GM12892 (cell line): Measurements from ENCODE around the gene CBFA2T3.

Experiments used
- POLR2A ChIP-seq: IDR thresholded peaks from 2 replicates; pipeline ENCODE4 v1.6.1; 2011; ENCODE audit warnings: low read depth, low read length, control low read depth
- POLR2AphosphoS5 ChIP-seq: IDR thresholded peaks from 2 replicates; pipeline ENCODE4 v1.6.1; 2011; ENCODE audit warnings: low read depth, low read length, control low read depth

- TF ChIP-seq POLR2AphosphoS5, result no peak
- no peak for TF ChIP-seq POLR2A
Observed at GRCh38 chr16:88900662-88901052, 76.3 kb downstream of the CBFA2T3 start.
